Fibroblast of peridontal ligament (primary cell): ENCODE results near the gene ADARB1.

Source experiments
- DNase-seq: peaks from one replicate; pipeline ENCODE4 v3.0.0-alpha.2; 2010; ENCODE audit errors: extremely low read depth

ADARB1 gene

GRCh38 chr21:45200581-45201296 lies 126.4 kb downstream of the ADARB1 start:
- no peak for DNase-seq

- no peak for DNase-seq
Observed at GRCh38 chr21:45202344-45202743, 128.0 kb downstream of the ADARB1 start.

GRCh38 chr21:45202889-45203288 lies 128.5 kb downstream of the ADARB1 start:
- DNase-seq: no peak

GRCh38 chr21:45203983-45204382 lies 129.6 kb downstream of the ADARB1 start:
- DNase-seq: no peak

GRCh38 chr21:45204395-45204794 lies 130.0 kb downstream of the ADARB1 start:
- DNase-seq: no peak

- no peak for DNase-seq
Observed at GRCh38 chr21:45207839-45208626, 133.7 kb downstream of the ADARB1 start.

GRCh38 chr21:45208627-45208951 lies 134.2 kb downstream of the ADARB1 start:
- no peak for DNase-seq

- peak; percentile 79 for DNase-seq
Observed at GRCh38 chr21:45209046-45209445, 134.7 kb downstream of the ADARB1 start.

- DNase-seq: no peak
Observed at GRCh38 chr21:45209685-45210284, 135.4 kb downstream of the ADARB1 start.

GRCh38 chr21:45210461-45210983 lies 136.1 kb downstream of the ADARB1 start:
- DNase-seq: no peak

GRCh38 chr21:45211661-45212060 lies 137.3 kb downstream of the ADARB1 start:
- DNase-seq: no peak

- no peak for DNase-seq
Observed at GRCh38 chr21:45213392-45213791, 139.0 kb downstream of the ADARB1 start.

- DNase-seq: no peak
Observed at GRCh38 chr21:45215213-45215612, 140.8 kb downstream of the ADARB1 start.

- no peak for DNase-seq
Observed at GRCh38 chr21:45217010-45217409, 142.6 kb downstream of the ADARB1 start.

GRCh38 chr21:45219517-45219916 lies 145.1 kb downstream of the ADARB1 start:
- DNase-seq: peak; percentile 5

GRCh38 chr21:45220071-45220481 lies 145.7 kb downstream of the ADARB1 start:
- DNase-seq: peak; percentile 74

GRCh38 chr21:45220714-45221490 lies 146.5 kb downstream of the ADARB1 start:
- no peak for DNase-seq

- no peak for DNase-seq
Observed at GRCh38 chr21:45222001-45222400, 147.6 kb downstream of the ADARB1 start.

- DNase-seq: no peak
Observed at GRCh38 chr21:45223236-45224185, 149.1 kb downstream of the ADARB1 start.

- no peak for DNase-seq
Observed at GRCh38 chr21:45224189-45224938, 150.0 kb downstream of the ADARB1 start.
